ENCODE data around the gene SDK2.

DNA sequence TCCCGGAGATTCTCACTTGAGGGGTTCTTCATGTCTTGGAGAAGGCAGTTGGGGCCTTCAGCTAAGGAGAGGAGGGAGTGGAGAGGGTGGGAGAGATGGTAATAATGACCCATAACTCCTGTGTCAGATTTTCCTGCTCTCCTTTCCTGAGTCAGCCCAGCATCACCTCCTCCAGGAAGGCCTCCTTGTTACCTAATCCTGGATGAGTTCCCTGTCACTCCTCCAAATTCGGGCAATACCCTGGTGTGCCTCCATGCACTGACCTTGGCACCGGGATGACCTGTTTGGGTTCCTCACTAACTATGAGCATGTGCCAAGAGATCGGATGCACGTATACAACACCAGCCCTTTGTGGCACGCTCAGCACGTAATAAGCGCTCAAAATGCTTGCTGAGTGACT is 38.8 kb downstream of the SDK2 start:
- TF ChIP-seq, protein P1, sequence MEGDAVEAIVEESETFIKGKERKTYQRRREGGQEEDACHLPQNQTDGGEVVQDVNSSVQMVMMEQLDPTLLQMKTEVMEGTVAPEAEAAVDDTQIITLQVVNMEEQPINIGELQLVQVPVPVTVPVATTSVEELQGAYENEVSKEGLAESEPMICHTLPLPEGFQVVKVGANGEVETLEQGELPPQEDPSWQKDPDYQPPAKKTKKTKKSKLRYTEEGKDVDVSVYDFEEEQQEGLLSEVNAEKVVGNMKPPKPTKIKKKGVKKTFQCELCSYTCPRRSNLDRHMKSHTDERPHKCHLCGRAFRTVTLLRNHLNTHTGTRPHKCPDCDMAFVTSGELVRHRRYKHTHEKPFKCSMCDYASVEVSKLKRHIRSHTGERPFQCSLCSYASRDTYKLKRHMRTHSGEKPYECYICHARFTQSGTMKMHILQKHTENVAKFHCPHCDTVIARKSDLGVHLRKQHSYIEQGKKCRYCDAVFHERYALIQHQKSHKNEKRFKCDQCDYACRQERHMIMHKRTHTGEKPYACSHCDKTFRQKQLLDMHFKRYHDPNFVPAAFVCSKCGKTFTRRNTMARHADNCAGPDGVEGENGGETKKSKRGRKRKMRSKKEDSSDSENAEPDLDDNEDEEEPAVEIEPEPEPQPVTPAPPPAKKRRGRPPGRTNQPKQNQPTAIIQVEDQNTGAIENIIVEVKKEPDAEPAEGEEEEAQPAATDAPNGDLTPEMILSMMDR (IDR thresholded peaks at IDR 0.05): no peak
- TF ChIP-seq POLR2A (IDR thresholded peaks at IDR 0.05): no peak

Data from thyroid gland (tissue), 4 donors.